A549 (cell line): Measurements from ENCODE around the gene CRTC2.

ENCODE experiments used
- CTCF ChIP-seq: fragments of >200 bp; sonication (Bioruptor Twin); formaldehyde crosslinking; IDR thresholded peaks from 3 replicates; pipeline ENCODE4 v1.5.1; 2016
- EP300 ChIP-seq, 2 experiments: fragments of >200 bp; sonication (Bioruptor Twin); formaldehyde crosslinking; IDR thresholded peaks; 2 replicates in 1 of 2; 3 replicates in 1 of 2; pipeline ENCODE4 v1.6.1; 2016 to 2017
- FOSL2 ChIP-seq, 2 experiments: fragments of 450-650 bp in 1 of 2; fragments of >200 bp in 1 of 2; sonication (Bioruptor Twin) in 1 of 2; formaldehyde crosslinking; IDR thresholded peaks; 2 replicates each; pipeline versions ENCODE4 v1.5.0 to v1.6.1; 2016 to 2020; ENCODE audit warnings: mild to moderate bottlenecking in 1 of 2, moderate library complexity in 1 of 2
- HMGXB4 ChIP-seq: fragments of 250-450 bp; sonication (Bioruptor Pico); IDR thresholded peaks from 2 replicates; pipeline ENCODE4 v1.5.0; 2021; ENCODE audit warnings: mild to moderate bottlenecking, moderate library complexity, borderline replicate concordance
- JUNB ChIP-seq: fragments of >200 bp; sonication (Bioruptor Twin); formaldehyde crosslinking; IDR thresholded peaks from 2 replicates; pipeline ENCODE4 v1.6.1; 2016
- MYC ChIP-seq: IDR thresholded peaks from 2 replicates; pipeline ENCODE4 v1.6.1; 2012; ENCODE audit warnings: mild to moderate bottlenecking, inconsistent platforms, low read length, improper control_type of control experiment, borderline replicate concordance
- NFE2L2 ChIP-seq: fragments of 150-350 bp; conservative IDR thresholded peaks from 2 replicates; pipeline ENCODE4 v1.6.1; 2014; ENCODE audit warnings: low read length
- NPAS2 ChIP-seq: fragments of 250-450 bp; sonication (Bioruptor Pico); IDR thresholded peaks from 2 replicates; pipeline ENCODE4 v1.8.0; 2022; ENCODE audit warnings: mild to moderate bottlenecking, moderate library complexity, borderline replicate concordance
- PBX3 ChIP-seq: IDR thresholded peaks from 2 replicates; pipeline ENCODE4 v1.6.1; 2012
- POLR2A ChIP-seq: IDR thresholded peaks from 2 replicates; pipeline ENCODE4 v1.6.1; 2012; ENCODE audit warnings: mild to moderate bottlenecking, low read length

DNA sequence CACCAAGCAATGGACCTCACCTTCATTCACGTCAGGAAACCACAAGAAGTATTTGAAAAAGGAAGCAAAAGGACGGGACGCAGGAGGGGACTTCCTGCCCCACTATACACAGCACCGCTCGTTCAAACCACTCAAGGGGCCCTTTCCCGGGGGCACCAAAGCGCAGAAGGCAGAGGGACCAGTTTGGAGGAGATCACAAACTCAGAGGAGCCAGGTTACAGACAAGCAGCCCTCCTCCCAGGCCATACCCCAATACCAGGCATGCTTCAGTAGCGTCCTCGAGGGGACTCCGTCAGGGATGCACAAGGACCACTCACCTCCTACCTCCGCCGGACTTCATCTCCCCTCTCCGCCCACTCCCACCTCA lies 685 bp downstream of the CRTC2 start:
- TF ChIP-seq CTCF: no peak; the same call in 2 of the 3 replicates
- TF ChIP-seq EP300 (IDR thresholded peaks at IDR 0.05): no peak
- TF ChIP-seq NFE2L2: no peak
- no peak for TF ChIP-seq POLR2A
- no peak for TF ChIP-seq MYC
- TF ChIP-seq HMGXB4 (CRISPR knock-in tag): no peak
- no peak for TF ChIP-seq NPAS2 (CRISPR knock-in tag)
- no peak for TF ChIP-seq FOSL2 (IDR thresholded peaks at IDR 0.05)
- TF ChIP-seq FOSL2 (CRISPR knock-in tag; IDR thresholded peaks at IDR 0.05): no peak
- no peak for TF ChIP-seq JUNB
- TF ChIP-seq PBX3: no peak
